PC-9 (cell line): Measurements from ENCODE around the gene DENND4A. TPM values are rescaled to one million over a fixed set of nuclear protein-coding genes. Genes with fewer than 3 reads are reported as not detected.

Source experiments
- BruUV-seq: library from RNA; stranded (reverse); fragments of 400-500 nt; replicated peaks from 2 replicates; lab custom pipeline; 2021; lab: Mats Ljungman, UMichigan
- CTCF ChIA-PET: fragments of 300-600 bp; sonication (Branson Sonifier 250); formaldehyde crosslinking; loops from one replicate; lab custom pipeline; 2022; ENCODE audit warnings: antibody characterized with exemption; lab: Charles Lee
- POLR2A ChIA-PET: fragments of 300-600 bp; sonication (Branson Sonifier 250); formaldehyde crosslinking; loops from one replicate; lab custom pipeline; 2022; ENCODE audit warnings: antibody characterized with exemption; ENCODE audit not compliant: unreplicated experiment; lab: Charles Lee
- DNase-seq, 2 experiments: peaks; one replicate each; pipeline versions ENCODE4 v3.0.0 to v3.0.0-alpha.2; 2015 to 2022; ENCODE audit warnings: mixed read lengths in 1 of 2
- H2AFZ ChIP-seq: fragments of 200-600 bp; sonication (generic); 2 replicates; pipeline ENCODE4 v1.8.1; 2017; ENCODE audit warnings: antibody characterized with exemption
- H3F3A ChIP-seq: fragments of 200-600 bp; sonication (generic); 2 replicates; pipeline ENCODE4 v1.8.1; 2017; ENCODE audit warnings: antibody characterized with exemption, mild to moderate bottlenecking, low read depth; ENCODE audit not compliant: insufficient read depth
- H3K27ac ChIP-seq: fragments of 200-600 bp; sonication (generic); 2 replicates; pipeline ENCODE4 v1.6.1; 2016; ENCODE audit warnings: mixed run types
- H3K27me3 ChIP-seq: fragments of 200-600 bp; sonication (generic); 2 replicates; pipeline ENCODE4 v1.6.1; 2016; ENCODE audit warnings: low read depth, mixed run types; ENCODE audit not compliant: insufficient read depth
- H3K36me3 ChIP-seq: fragments of 200-600 bp; sonication (generic); 2 replicates; pipeline ENCODE4 v1.6.1; 2016; ENCODE audit warnings: low read depth, mixed run types
- H3K4me1 ChIP-seq: fragments of 200-600 bp; sonication (generic); replicated peaks from 2 replicates; pipeline ENCODE4 v1.6.1; 2016; ENCODE audit warnings: mixed run types; ENCODE audit not compliant: insufficient read depth
- H3K4me2 ChIP-seq: fragments of 200-600 bp; sonication (generic); 2 replicates; pipeline ENCODE4 v1.6.1; 2017; ENCODE audit warnings: mixed run types
- H3K4me3 ChIP-seq: fragments of 200-600 bp; sonication (generic); 2 replicates; pipeline ENCODE4 v1.6.1; 2016; ENCODE audit warnings: mixed run types
- H3K79me2 ChIP-seq: fragments of 200-600 bp; sonication (generic); 2 replicates; pipeline ENCODE4 v1.6.1; 2017; ENCODE audit warnings: low read depth, mixed run types
- H3K9me2 ChIP-seq: fragments of 200-600 bp; sonication (generic); 2 replicates; pipeline ENCODE4 v1.8.1; 2017; ENCODE audit warnings: mild to moderate bottlenecking; ENCODE audit not compliant: insufficient read depth
- H3K9me3 ChIP-seq: fragments of 200-600 bp; sonication (generic); 2 replicates; pipeline ENCODE4 v1.8.1; 2016; ENCODE audit warnings: low read depth; ENCODE audit not compliant: insufficient read depth
- H4K20me1 ChIP-seq: fragments of 200-600 bp; sonication (generic); 2 replicates; pipeline ENCODE4 v1.8.1; 2017; ENCODE audit not compliant: insufficient read depth
- CTCF ChIP-seq: fragments of 200-600 bp; sonication (generic); conservative IDR thresholded peaks from 2 replicates; pipeline ENCODE4 v1.6.1; 2017; ENCODE audit warnings: mixed run types, antibody characterized with exemption, mild to moderate bottlenecking, moderate library complexity
- EZH2 ChIP-seq: fragments of 200-600 bp; sonication (generic); IDR thresholded peaks from 2 replicates; pipeline ENCODE4 v1.8.0; 2017; ENCODE audit warnings: antibody characterized with exemption, low read depth
- intact Hi-C: fragments of 100-400 bp; cut with micrococcal nuclease; formaldehyde crosslinking; loops from one replicate; pipeline ENCODE4 v1.10.0; 2022; ENCODE audit not compliant: unreplicated experiment
- total RNA-seq: library from RNA; stranded (reverse); gene quantifications from 2 replicates; pipeline ENCODE4 v1.2.3, GENCODE V29; 2021

The DENND4A gene
- total RNA-seq, 1 experiment from 2014 or later = 16.3 TPM

GRCh38 chr15:65642594-65642993 is 149.5 kb downstream of the DENND4A start:
- Histone ChIP-seq H2AFZ (no peak overlapping the region), H3F3A (no peaks in the 10 kb centered on the region), H3K4me2 (no peak overlapping the region), H3K9me3 (no peaks in the 10 kb centered on the region), H4K20me1 (no peaks in the 10 kb centered on the region), H3K27ac (no peak overlapping the region), H3K79me2 (no peaks in the 10 kb centered on the region), H3K36me3 (no peaks in the 10 kb centered on the region), H3K9me2 (no peaks in the 10 kb centered on the region), H3K4me3 (no peak overlapping the region), H3K27me3 (no peaks in the 10 kb centered on the region), H3K4me1 (no peaks in the 10 kb centered on the region)
- TF ChIP-seq CTCF (no peak), EZH2 (no peak)
- BruUV-seq = no TSS peak
- intact Hi-C loops = no loop called here
- ChIA-PET CTCF (no interaction called here), POLR2A (interaction anchor here (0.9 kb wide), 1 partner anchor 49 kb away, joined by 4 read pairs; no protein-coding TSS in a partner anchor)
- no peak for DNase-seq

GRCh38 chr15:65641768-65642475 is 150.2 kb downstream of the DENND4A start:
- no peak overlapping the region for H2AFZ ChIP-seq
- TF ChIP-seq EZH2 (no peak), CTCF (no peak)
- H3K9me2 ChIP-seq = no peaks in the 10 kb centered on the region
- intact Hi-C loops = no loop called here
- H4K20me1 ChIP-seq = no peaks in the 10 kb centered on the region
- DNase-seq = no peak
- H3K4me1 ChIP-seq = no peaks in the 10 kb centered on the region
- H3K27me3 ChIP-seq = no peaks in the 10 kb centered on the region
- H3K4me2 ChIP-seq = no peak overlapping the region
- no peak overlapping the region for H3K4me3 ChIP-seq
- BruUV-seq = no TSS peak
- CTCF ChIA-PET = no interaction called here
- H3K36me3 ChIP-seq = no peaks in the 10 kb centered on the region
- no peaks in the 10 kb centered on the region for H3K9me3 ChIP-seq
- H3K27ac ChIP-seq = no peak overlapping the region
- POLR2A ChIA-PET = no interaction called here
- no peaks in the 10 kb centered on the region for H3F3A ChIP-seq
- no peaks in the 10 kb centered on the region for H3K79me2 ChIP-seq

- no peak overlapping the region for H3K4me3 ChIP-seq
- H3F3A ChIP-seq = no peaks in the 10 kb centered on the region
- ChIA-PET CTCF (interaction anchor here (0.6 kb wide), 1 partner anchor 8 kb away, joined by 4 read pairs; no protein-coding TSS in a partner anchor), POLR2A (interaction anchor here (0.6 kb wide), 1 partner anchor 947 kb away, joined by 3 read pairs; no protein-coding TSS in a partner anchor)
- no peak overlapping the region for H2AFZ ChIP-seq
- TF ChIP-seq CTCF (no peak), EZH2 (no peak)
- no peak overlapping the region for H3K27ac ChIP-seq
- no peaks in the 10 kb centered on the region for H4K20me1 ChIP-seq
- no peaks in the 10 kb centered on the region for H3K9me2 ChIP-seq
- no peaks in the 10 kb centered on the region for H3K79me2 ChIP-seq
- no peaks in the 10 kb centered on the region for H3K4me1 ChIP-seq
- no peak overlapping the region for H3K4me2 ChIP-seq
- H3K9me3 ChIP-seq = no peaks in the 10 kb centered on the region
- H3K27me3 ChIP-seq = no peaks in the 10 kb centered on the region
- no TSS peak for BruUV-seq
- intact Hi-C loops = loop anchor here (10.0 kb wide), 1 partner anchor 325 kb away; no protein-coding TSS in a partner anchor
- DNase-seq = no peak
- H3K36me3 ChIP-seq = no peaks in the 10 kb centered on the region
Observed at GRCh38 chr15:65639509-65639908, 152.6 kb downstream of the DENND4A start.
